Gastroesophageal sphincter (tissue), 3 donors: ENCODE results near the gene SYNPO.

Source experiments
- CTCF ChIP-seq, 4 experiments: fragments of 200-600 bp in 2 of 4; fragments of 450-650 bp in 2 of 4; sonication (generic) in 1 of 4; IDR thresholded peaks; one replicate each; pipeline ENCODE4 v1.5.1; 2017 to 2019; ENCODE audit warnings: antibody characterized with exemption in 4 of 4, mild to moderate bottlenecking in 2 of 4, moderate library complexity in 2 of 4
- EP300 ChIP-seq: sonication (generic); formaldehyde crosslinking; IDR thresholded peaks from one replicate; pipeline ENCODE4 v1.6.1; 2017; ENCODE audit warnings: antibody characterized with exemption, mild to moderate bottlenecking
- POLR2A ChIP-seq, 2 donors: fragments of 450-650 bp; IDR thresholded peaks; one replicate each; pipeline ENCODE4 v1.6.1; 2017; ENCODE audit warnings: antibody characterized with exemption in 2 of 2, mild to moderate bottlenecking in 2 of 2, moderate library complexity in 1 of 2
- POLR2AphosphoS5 ChIP-seq: sonication (generic); formaldehyde crosslinking; IDR thresholded peaks from one replicate; pipeline ENCODE4 v1.6.1; 2017; ENCODE audit warnings: antibody characterized with exemption

- TF ChIP-seq EP300 (no peak), POLR2AphosphoS5 (no peak), CTCF (IDR thresholded peaks at IDR 0.05) (no peak), POLR2A (IDR thresholded peaks at IDR 0.05) (no peak)
Observed at GRCh38 chr5:150618163-150618562, 22.3 kb upstream of the SYNPO start.
